Fibroblast of the aortic adventitia (primary cell): ENCODE measurements around the gene LOX. TPM values are rescaled to one million over a fixed set of nuclear protein-coding genes. Genes with fewer than 3 reads are reported as not detected.

Experiments
- DNase-seq: peaks from one replicate; pipeline ENCODE4 v3.0.0-alpha.2; 2010; ENCODE audit warnings: low read depth
- H3K4me3 ChIP-seq: 2 replicates; pipeline ENCODE4 v1.5.1; 2011; ENCODE audit warnings: low read depth, mild to moderate bottlenecking, control low read depth, low read length, moderate library complexity
- CTCF ChIP-seq: IDR thresholded peaks from 2 replicates; pipeline ENCODE4 v1.5.1; 2011; ENCODE audit warnings: mild to moderate bottlenecking, low read length, control low read depth, inconsistent platforms; ENCODE audit not compliant: insufficient read depth
- total RNA-seq: library from RNA; depleted of rRNA; stranded (reverse); fragments of >200 nt; gene quantifications from 2 replicates; pipeline ENCODE4 v1.2.3, GENCODE V29; 2012; ENCODE audit warnings: low replicate concordance

Gene LOX
- total RNA-seq, 1 donor: 193 TPM

- no peak for TF ChIP-seq CTCF
- no peak overlapping the region for H3K4me3 ChIP-seq
- no peak for DNase-seq
These were observed 21.1 kb downstream of the LOX start for GRCh38 chr5:122056913-122057312.

DNA sequence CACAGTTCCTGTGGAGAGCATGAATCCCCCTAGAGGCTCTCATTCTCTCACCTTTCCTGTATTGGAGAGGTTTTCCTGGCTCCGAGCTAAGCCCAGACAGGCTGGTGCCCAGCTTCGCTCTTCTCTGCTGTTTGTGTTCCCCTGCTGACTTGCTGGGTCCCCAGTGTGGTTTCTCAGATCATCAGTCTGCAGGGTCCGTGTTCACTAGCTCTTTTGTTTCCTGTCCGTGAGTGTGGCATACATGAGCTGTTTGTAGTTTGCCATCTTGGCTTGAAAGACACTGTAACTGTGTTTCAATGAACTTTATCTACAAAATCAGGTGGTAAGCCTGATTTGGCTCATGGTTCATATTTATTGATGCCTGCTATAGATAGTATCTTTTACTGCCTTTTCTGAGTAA, 23.8 kb downstream of the LOX start:
- no peak for TF ChIP-seq CTCF
- no peak for DNase-seq
- no peak overlapping the region for H3K4me3 ChIP-seq

DNA sequence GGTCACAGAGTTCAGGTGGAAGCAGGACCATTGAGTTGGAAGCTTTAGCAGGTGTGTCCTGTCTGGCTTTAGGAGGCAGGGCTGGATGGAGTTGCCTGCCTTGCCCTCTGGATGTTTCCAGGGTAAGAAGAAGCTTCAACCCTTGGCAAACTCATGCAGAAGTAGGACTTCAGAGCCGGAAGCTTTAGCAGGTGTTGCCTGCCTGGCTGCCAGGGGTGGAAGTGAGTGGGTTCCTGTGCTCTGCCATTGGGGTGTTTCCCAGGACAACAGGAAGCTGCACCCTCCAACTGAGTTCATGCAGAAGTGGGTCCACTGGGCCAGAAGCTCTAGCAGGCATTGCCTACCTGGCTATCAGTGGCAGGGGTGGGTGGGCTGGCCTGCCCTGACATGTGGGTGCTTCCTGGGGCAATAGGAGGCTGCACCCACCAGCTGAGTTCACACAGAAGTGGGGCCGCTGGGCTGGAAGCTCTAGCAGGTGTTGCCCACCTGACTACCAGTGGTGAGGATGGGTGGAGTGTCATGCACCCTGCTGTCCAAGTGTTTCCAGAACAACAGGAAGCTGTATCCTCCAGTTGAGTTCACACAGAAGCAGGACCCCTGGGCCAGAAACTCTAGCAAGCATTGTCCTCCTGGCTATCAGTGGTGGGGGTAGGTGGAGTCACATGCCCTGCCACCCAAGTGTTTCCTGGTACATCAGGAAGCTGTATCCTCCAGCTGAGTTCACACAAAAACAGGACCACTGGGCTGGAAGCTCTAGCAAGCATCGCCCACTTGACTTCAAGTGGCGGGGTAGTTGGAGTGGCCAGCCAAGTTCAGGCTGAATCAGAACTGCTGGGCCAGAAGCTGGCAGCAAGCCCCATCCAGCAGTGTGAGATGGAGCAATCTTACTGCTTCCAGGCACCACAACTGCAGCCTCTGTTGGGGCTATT, 24.6 kb downstream of the LOX start:
- DNase-seq: peak; percentile 58
- no peak for TF ChIP-seq CTCF

GRCh38 chr5:122051569-122051968, 26.5 kb downstream of the LOX start:
- H3K4me3 ChIP-seq: no peak overlapping the region
- no peak for TF ChIP-seq CTCF
- no peak for DNase-seq

More for the DNA sequence above, 24.6 kb downstream of the LOX start:
- H3K4me3 ChIP-seq: no peak overlapping the region

GRCh38 chr5:122050959-122051358, 27.1 kb downstream of the LOX start:
- DNase-seq: no peak
- H3K4me3 ChIP-seq: no peak overlapping the region
- TF ChIP-seq CTCF: no peak

- no peak for TF ChIP-seq CTCF
- DNase-seq: no peak
- H3K4me3 ChIP-seq: no peak overlapping the region
These were observed 37.3 kb downstream of the LOX start for GRCh38 chr5:122040636-122041302.
